HG03439 (cell line): ENCODE data around the gene DDX18.
A peak's percentile ranks its signal among the peaks of the same experiment; 100 is the strongest.
"Not testable (repeated sequence)": the region's sequence is repeated elsewhere in the genome, so short reads cannot be mapped to it uniquely, and the experiment has no call there.

Experiments
- ATAC-seq: cut with Tn5 transposase; IDR thresholded peaks from one replicate; pipeline ENCODE4 v1.9.1; 2021; ENCODE audit warnings: mild to moderate bottlenecking, moderate library complexity; ENCODE audit not compliant: unreplicated experiment

The DDX18 gene

GRCh38 chr2:117814417-117815264 lies at the start of gene DDX18:
Gene DDX18 (plus strand): TSS chr2:117814691. CDS start chr2:117814778, 87 bp downstream.
- peak; percentile 98 for ATAC-seq

- no peak for ATAC-seq
These were observed 43.8 kb upstream of the DDX18 start for GRCh38 chr2:117770730-117771129.

- ATAC-seq, result no peak
These were observed 42.4 kb upstream of the DDX18 start for GRCh38 chr2:117771969-117772630.

GRCh38 chr2:117774716-117775115 lies 39.8 kb upstream of the DDX18 start:
- no peak for ATAC-seq

- ATAC-seq, result no peak
These were observed 38.7 kb upstream of the DDX18 start for GRCh38 chr2:117775703-117776219.

- no peak for ATAC-seq
These were observed 37.6 kb upstream of the DDX18 start for GRCh38 chr2:117776888-117777287.

GRCh38 chr2:117785740-117786139 lies 28.8 kb upstream of the DDX18 start:
- no peak for ATAC-seq

- ATAC-seq, result no peak
These were observed 28.0 kb upstream of the DDX18 start for GRCh38 chr2:117786520-117786919.

- ATAC-seq, result no peak
These were observed 25.0 kb upstream of the DDX18 start for GRCh38 chr2:117789505-117789904.

GRCh38 chr2:117794668-117795067 lies 19.8 kb upstream of the DDX18 start:
- no peak for ATAC-seq

GRCh38 chr2:117801826-117802225 lies 12.7 kb upstream of the DDX18 start:
- no peak for ATAC-seq

GRCh38 chr2:117803644-117804325 lies 10.7 kb upstream of the DDX18 start:
- ATAC-seq, result not testable (repeated sequence)

- no peak for ATAC-seq
These were observed 2.0 kb upstream of the DDX18 start for GRCh38 chr2:117812443-117812842.

- ATAC-seq, result no peak
These were observed 1.5 kb downstream of the DDX18 start for GRCh38 chr2:117815946-117816345.

GRCh38 chr2:117818921-117819320 lies 4.4 kb downstream of the DDX18 start:
- ATAC-seq, result no peak

GRCh38 chr2:117820444-117820843 lies 6.0 kb downstream of the DDX18 start:
- peak; percentile 48 for ATAC-seq

GRCh38 chr2:117825437-117825836 lies 10.9 kb downstream of the DDX18 start:
- no peak for ATAC-seq

- not testable (repeated sequence) for ATAC-seq
These were observed 13.0 kb downstream of the DDX18 start for GRCh38 chr2:117827464-117827863.

GRCh38 chr2:117828870-117829269 lies 14.4 kb downstream of the DDX18 start:
- ATAC-seq, result no peak

- ATAC-seq, result no peak
These were observed 17.8 kb downstream of the DDX18 start for GRCh38 chr2:117832332-117832731.

- ATAC-seq, result no peak
These were observed 18.6 kb downstream of the DDX18 start for GRCh38 chr2:117832905-117833613.
